Measurements from ENCODE around the gene YWHAQ.
"Not testable (repeated sequence)": the region's sequence is repeated elsewhere in the genome, so short reads cannot be mapped to it uniquely, and the experiment has no call there.

YWHAQ gene

DNA sequence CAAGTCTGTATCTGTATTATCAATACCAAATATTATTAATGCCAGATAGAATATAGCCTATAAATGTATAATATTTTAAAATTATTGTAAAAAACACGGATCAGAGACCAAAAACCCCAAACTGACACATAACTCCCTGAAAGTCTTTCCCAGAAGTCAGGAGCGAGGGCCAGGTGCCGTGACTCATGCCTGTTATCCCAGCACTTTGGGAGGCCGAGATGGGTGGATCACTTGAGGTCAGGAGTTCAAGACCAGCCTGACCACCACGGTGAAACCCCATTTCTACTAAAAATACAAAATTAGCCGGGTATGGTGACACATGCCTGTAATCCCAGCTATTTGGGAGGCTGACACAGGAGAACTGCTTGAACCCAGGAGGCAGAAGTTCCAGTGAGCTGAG is 35.5 kb downstream of the YWHAQ start:
- not testable (repeated sequence) for H3K27me3 Mint-ChIP-seq, H3K9me3 Mint-ChIP-seq, H3K4me3 Mint-ChIP-seq, H3K27ac Mint-ChIP-seq
- H3K4me1 Mint-ChIP-seq = peaks cover 74% of the 10 kb centered on the region
- peaks cover 34% of the 10 kb centered on the region for H3K36me3 Mint-ChIP-seq

DNA sequence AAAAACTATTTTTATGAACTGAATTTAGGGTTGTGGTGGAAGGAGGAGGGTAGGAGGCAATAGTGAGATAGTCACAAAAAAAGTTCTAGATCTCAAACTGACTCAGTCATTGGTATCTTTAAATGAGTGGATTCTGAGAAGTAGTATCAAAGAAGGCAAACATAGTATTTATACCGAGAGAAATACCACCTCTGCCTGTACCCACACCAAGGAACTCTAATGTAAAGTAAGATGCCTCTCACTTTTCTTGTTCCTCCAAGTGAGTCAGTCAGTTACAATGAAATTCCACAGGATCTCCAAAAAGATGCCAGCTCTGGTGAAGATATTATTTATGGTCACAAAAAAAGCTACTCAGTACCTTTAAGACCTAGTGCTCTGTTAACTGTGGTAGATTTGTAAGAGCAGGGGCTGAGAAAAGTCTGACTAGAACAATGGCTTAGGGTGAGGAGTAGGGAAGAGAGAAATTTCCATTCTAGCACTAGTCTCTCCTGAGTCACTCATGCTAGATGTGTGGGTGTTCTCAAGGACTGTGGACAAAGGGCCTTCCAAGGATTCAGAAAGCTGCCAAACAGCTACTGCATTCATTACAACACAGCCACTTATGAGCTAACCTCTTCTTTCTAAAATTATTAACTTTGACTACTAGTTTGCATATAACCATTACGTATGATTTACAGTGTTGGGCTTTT is 36.3 kb downstream of the YWHAQ start:
- Mint-ChIP-seq H3K36me3 (peaks cover 29% of the 10 kb centered on the region), H3K4me3 (peak overlapping the region; percentile 27), H3K27me3 (no peaks in the 10 kb centered on the region), H3K4me1 (peaks cover 70% of the 10 kb centered on the region), H3K27ac (peak overlapping the region; percentile 87), H3K9me3 (peaks cover 2% of the 10 kb centered on the region)

DNA sequence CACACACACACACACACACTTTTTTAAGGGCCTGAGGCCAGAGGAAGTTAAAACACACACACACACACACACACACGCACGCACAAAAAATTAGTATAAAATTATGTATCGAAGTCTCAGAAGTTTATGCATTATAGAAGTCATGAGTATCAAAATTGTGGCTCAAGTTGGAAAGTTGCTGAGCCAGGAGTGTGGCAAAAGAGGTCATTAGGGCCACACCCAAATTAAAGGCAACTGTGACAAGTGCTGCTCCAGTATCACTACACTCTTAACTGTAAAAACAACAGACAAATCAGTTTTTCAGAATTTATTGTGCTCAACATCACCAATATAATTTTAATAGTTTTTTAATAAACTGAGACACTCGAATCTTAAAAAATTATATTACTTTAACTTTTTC is 36.9 kb downstream of the YWHAQ start:
- Mint-ChIP-seq H3K36me3 (peaks cover 24% of the 10 kb centered on the region), H3K9me3 (no peaks in the 10 kb centered on the region), H3K27me3 (no peaks in the 10 kb centered on the region), H3K4me3 (peak overlapping the region; percentile 55), H3K4me1 (peaks cover 65% of the 10 kb centered on the region), H3K27ac (peak overlapping the region; percentile 84)

DNA sequence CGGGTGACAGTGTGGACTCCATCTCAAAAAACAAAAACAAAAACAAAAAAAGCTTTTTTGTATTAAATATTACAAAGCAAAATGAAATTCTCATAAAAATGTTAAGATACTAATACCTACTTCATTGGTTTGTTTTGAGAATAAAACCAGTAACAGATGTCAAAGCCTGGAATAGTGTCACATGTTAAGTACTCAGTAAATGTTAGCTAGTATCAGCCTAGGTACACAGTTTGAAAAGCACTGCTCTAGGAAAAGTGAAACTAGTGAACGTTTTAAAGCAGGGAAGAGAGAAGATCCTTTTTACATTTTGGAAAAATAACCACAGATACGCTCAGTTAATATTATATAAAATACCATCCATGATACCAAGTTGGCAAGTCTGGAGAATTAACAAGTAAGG is 38.1 kb downstream of the YWHAQ start:
- Mint-ChIP-seq H3K27ac (peak overlapping the region; percentile 94), H3K4me1 (peaks cover 58% of the 10 kb centered on the region), H3K9me3 (no peaks in the 10 kb centered on the region), H3K36me3 (peaks cover 21% of the 10 kb centered on the region), H3K27me3 (no peaks in the 10 kb centered on the region), H3K4me3 (no peak overlapping the region)

DNA sequence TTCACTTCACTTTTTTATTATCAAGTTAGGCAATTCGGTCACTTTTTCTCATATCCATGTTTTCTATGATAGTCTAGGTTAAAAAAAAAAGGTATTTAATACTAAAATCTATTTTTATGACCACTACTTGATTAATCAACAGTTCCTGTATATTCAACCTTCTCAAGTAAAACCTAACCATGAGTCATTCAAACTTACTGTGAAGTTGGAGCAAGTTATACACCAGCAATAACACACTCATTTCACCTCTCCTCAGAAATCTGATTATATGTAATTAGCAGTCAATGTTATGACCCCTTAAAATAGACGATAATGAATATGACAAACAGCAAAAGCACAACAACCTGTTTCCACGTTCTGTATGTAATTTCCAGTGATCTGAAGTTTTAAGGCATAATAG is 40.2 kb downstream of the YWHAQ start:
- peaks cover 25% of the 10 kb centered on the region for H3K36me3 Mint-ChIP-seq
- H3K27me3 Mint-ChIP-seq = no peaks in the 10 kb centered on the region
- H3K4me1 Mint-ChIP-seq = peaks cover 41% of the 10 kb centered on the region
- no peaks in the 10 kb centered on the region for H3K9me3 Mint-ChIP-seq
- H3K27ac Mint-ChIP-seq = peak overlapping the region; percentile 63
- peak overlapping the region; percentile 11 for H3K4me3 Mint-ChIP-seq

DNA sequence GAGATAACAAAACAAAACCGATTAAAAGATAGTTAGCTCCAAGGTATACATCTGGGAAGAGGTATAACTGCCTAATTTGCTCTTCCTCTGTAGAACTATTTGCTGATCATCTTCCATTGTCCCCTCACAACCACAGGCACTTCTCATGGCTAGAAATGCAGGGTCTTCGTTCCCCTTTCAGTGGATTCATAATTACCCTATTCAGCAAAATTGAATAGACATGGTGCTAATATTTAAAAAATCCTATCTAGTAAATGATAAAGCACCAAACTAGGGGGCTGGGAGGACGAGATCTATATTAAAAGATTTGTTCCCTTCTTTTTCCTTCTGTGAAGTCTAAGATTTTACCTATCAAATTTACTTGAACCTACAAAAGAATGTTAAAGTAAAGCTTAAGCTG is 44.3 kb downstream of the YWHAQ start:
- Mint-ChIP-seq H3K4me3 (no peak overlapping the region), H3K27me3 (no peaks in the 10 kb centered on the region), H3K9me3 (no peaks in the 10 kb centered on the region), H3K4me1 (peaks cover 14% of the 10 kb centered on the region), H3K27ac (no peak overlapping the region), H3K36me3 (peaks cover 22% of the 10 kb centered on the region)

DNA sequence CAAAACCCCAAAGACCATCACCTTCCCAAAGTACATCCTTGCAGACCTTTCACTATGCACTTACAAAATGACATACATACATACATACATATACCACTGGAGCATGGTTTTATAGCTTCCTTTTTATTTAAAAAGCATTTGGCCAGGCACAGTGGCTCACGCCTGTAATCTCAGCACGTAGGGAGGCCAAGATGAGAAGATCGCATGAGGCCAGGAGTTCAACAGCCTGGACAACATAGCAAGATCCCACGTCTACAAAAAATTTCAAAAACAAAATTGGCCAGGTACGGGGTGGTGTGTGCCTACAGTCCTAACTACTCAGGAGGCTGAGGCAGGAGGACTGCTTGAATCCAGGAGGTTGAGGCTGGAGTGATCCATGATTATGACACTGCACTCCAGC is 45.3 kb downstream of the YWHAQ start:
- Mint-ChIP-seq H3K4me3 (no peak overlapping the region), H3K36me3 (peaks cover 16% of the 10 kb centered on the region), H3K27ac (no peak overlapping the region), H3K27me3 (no peaks in the 10 kb centered on the region), H3K4me1 (peaks cover 5% of the 10 kb centered on the region), H3K9me3 (no peaks in the 10 kb centered on the region)

DNA sequence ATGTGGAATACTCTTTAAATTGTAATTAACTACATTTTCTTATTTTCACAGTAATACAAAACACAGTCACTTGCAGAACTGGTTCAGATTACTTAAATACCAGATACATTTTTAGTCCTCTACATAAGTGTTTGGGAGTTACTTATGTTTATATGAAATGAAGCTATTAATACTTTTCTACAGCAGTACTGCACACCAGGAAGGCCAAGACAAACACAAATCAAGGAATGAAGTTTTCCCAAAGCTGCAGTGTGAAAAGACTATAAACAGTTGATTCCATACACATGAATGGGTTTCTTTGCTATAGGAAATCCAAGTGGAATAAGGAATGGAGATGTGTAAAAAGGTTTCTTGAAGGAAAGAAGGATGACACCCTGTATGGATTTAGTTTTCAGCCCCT is 45.9 kb downstream of the YWHAQ start:
- H3K36me3 Mint-ChIP-seq = peaks cover 16% of the 10 kb centered on the region
- not testable (repeated sequence) for H3K27ac Mint-ChIP-seq

DNA sequence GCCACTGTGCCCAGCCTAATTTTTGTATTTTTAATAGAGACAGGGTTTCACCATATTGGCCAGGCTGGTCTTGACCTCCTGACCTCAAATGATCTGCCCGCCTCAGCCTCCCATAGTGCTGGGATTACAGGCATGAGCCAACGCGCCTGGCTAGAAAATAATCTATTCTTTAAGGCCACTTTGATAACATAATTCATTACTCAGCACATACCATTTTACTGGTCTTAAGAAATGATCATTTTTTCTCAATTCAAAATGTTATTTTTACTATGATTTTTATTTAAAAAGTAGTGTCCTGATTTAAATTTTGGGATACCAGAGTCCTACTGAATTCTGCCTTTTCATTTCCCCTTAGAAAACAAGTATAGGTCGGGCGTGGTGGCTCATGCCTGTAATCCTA is 48.2 kb downstream of the YWHAQ start:
- no peak overlapping the region for H3K27ac Mint-ChIP-seq
- peaks cover 13% of the 10 kb centered on the region for H3K36me3 Mint-ChIP-seq
- no peak overlapping the region for H3K4me3 Mint-ChIP-seq
- H3K9me3 Mint-ChIP-seq = no peaks in the 10 kb centered on the region
- H3K4me1 Mint-ChIP-seq = no peaks in the 10 kb centered on the region
- no peaks in the 10 kb centered on the region for H3K27me3 Mint-ChIP-seq

More for the DNA sequence above, 45.9 kb downstream of the YWHAQ start:
- not testable (repeated sequence) for H3K9me3 Mint-ChIP-seq, H3K4me3 Mint-ChIP-seq, H3K27me3 Mint-ChIP-seq, H3K4me1 Mint-ChIP-seq

DNA sequence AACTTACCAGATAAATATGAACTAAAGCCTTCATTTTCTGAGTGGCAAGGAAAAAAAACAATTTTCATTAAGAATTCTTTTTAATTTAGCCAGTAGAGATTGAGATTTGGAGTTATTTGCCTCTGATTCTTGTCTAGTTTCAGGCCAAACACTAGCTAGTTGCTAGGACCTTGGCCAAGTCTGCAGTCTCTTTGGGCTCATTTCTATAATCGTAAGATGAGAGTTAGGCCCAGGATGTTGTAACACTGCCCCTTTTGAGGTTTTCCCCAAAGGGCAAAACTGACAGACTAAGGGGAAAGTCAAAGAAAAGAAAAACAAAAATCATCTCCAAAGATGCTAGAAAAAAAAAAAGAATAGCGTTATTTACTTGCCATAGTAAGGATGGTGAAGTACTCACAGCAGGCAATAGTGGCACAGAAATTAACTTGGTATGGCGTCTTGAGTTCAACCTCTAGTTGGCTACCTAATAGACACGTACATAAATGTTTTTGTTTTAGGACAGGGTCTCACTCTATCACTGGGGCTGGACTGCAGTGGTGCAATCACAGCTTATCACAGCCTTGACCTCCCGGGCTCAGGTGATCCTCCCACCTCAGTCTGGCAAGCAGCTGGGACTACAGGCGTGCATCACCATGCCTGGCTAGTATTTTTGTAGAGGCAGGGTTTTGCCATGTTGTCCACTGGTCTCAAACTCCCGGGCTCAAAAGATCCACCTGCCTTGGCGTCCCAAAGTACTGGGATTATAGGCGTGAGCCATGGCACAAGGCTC is 52.1 kb downstream of the YWHAQ start:
- no peak overlapping the region for H3K27ac Mint-ChIP-seq
- peaks cover 6% of the 10 kb centered on the region for H3K36me3 Mint-ChIP-seq
- H3K27me3 Mint-ChIP-seq = no peaks in the 10 kb centered on the region
- H3K4me1 Mint-ChIP-seq = peaks cover 4% of the 10 kb centered on the region
- no peaks in the 10 kb centered on the region for H3K9me3 Mint-ChIP-seq
- H3K4me3 Mint-ChIP-seq = no peak overlapping the region

DNA sequence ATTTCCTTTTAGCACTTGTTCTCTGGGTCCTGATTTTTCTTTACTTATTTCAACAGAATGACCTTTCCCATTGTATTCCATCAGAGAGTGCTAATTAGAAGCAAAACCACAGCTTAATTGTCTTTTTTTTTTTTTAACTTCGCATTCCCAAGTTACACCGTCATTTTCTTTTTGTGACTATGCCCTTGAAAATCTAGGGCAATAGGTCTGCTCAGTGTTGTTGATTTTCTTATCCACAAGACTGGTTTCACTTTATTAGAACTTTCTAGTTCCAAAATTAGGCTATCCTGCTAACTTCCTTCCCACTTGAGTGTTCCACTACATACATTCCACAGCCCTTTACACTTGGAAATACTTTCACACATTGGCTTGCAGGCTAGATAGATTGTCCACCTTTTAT is 56.5 kb downstream of the YWHAQ start:
- Mint-ChIP-seq H3K4me1 (peaks cover 4% of the 10 kb centered on the region), H3K4me3 (no peak overlapping the region), H3K9me3 (no peaks in the 10 kb centered on the region), H3K36me3 (no peaks in the 10 kb centered on the region), H3K27me3 (no peaks in the 10 kb centered on the region), H3K27ac (no peak overlapping the region)

DNA sequence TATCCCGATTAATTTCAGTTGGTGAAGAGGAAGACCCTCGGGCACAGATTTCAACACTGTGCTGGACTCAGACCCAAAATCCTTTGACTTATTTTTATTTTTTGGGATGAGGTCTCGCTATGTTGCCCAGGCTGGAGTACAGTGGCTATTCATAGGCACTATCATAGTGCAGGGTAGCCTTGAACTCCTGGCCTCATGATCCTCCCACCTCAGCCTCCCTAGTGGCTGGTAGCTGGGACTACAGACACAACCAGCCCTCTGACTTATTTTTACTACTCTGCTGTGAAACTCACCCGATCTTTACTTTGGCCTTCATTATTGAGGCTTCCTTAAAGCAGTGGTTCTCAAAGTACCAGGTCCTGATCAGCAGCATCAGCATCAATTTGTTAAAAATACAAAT is 57.0 kb downstream of the YWHAQ start:
- no peak overlapping the region for H3K27ac Mint-ChIP-seq
- no peaks in the 10 kb centered on the region for H3K9me3 Mint-ChIP-seq
- H3K27me3 Mint-ChIP-seq = no peaks in the 10 kb centered on the region
- H3K36me3 Mint-ChIP-seq = no peaks in the 10 kb centered on the region
- H3K4me3 Mint-ChIP-seq = no peak overlapping the region
- H3K4me1 Mint-ChIP-seq = peaks cover 4% of the 10 kb centered on the region

DNA sequence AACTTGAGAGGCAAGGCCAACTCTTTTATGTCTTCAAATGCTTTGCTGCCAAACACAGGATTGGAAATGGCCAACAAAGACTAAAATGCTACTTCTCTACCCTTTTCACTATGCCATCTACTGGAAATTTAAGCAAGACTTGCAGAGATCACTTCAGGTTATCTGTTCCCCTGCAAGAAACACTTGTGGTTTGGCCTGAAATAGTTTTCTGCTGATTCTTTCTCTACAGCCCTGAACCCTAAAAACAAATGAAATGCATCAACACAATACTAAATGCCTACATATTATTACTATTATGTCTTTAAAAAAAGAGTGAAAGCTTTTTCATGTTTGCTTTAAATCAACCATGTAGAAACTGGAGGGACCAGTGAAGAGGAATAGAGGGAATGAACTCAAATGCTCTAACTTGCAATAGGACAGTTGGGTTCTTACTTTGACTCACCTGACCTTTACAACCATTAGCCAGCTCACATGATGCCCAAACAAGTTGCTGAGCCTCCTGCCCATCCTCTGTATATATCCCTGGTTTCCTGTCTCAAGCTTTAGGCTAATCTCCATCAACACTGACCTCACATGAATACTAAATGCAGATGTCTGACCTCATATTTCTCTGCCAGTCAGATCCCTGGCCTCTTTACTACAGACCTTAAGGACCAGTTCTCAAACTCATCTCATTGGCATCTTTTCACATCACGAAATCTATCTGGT is 57.6 kb downstream of the YWHAQ start:
- Mint-ChIP-seq H3K27ac (no peak overlapping the region), H3K27me3 (no peaks in the 10 kb centered on the region), H3K4me3 (no peak overlapping the region), H3K9me3 (no peaks in the 10 kb centered on the region), H3K4me1 (peaks cover 4% of the 10 kb centered on the region), H3K36me3 (no peaks in the 10 kb centered on the region)

DNA sequence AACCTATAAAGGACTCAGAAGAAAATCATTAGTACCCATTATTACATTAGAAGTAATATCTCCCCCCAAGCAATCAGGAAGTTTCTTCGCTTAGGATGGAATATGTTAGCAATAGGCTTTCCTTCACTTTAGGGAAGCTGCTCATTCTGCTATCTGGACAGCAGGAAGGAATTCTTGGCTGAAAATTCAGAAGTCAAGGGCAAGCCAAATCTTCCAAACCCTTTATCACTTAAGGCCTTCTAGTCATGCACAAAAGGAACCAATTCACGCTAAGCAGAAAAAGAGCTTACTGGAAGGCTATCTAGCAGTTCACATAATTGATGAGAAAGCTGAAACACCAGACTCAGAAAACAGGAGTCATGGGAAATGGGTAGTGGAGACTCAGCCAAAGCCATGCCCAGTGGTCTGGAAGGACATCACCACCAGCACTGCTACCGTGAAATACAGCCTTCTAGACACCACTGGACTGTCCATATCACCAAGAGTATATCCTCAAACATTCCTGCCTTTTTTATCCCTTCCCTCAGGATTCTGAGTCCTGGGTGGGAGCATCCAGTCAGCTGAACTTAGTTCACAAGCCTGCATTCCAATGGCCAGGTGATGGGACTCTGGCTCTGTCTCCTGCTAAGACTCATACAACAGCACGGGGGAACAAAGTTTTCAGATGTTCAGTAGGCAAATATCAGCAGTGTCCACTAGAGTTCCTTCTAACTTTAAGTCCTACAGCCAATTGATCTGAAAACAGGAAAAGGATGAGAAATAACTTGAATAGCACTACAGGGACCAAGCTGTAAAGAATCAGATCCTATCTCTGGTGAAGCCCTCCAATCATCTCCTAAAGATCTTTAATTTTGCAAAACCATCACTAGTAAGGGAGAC is 60.4 kb downstream of the YWHAQ start:
- Mint-ChIP-seq H3K27ac (no peak overlapping the region), H3K27me3 (no peaks in the 10 kb centered on the region), H3K4me3 (no peak overlapping the region), H3K9me3 (no peaks in the 10 kb centered on the region), H3K36me3 (no peaks in the 10 kb centered on the region), H3K4me1 (peaks cover 4% of the 10 kb centered on the region)

DNA sequence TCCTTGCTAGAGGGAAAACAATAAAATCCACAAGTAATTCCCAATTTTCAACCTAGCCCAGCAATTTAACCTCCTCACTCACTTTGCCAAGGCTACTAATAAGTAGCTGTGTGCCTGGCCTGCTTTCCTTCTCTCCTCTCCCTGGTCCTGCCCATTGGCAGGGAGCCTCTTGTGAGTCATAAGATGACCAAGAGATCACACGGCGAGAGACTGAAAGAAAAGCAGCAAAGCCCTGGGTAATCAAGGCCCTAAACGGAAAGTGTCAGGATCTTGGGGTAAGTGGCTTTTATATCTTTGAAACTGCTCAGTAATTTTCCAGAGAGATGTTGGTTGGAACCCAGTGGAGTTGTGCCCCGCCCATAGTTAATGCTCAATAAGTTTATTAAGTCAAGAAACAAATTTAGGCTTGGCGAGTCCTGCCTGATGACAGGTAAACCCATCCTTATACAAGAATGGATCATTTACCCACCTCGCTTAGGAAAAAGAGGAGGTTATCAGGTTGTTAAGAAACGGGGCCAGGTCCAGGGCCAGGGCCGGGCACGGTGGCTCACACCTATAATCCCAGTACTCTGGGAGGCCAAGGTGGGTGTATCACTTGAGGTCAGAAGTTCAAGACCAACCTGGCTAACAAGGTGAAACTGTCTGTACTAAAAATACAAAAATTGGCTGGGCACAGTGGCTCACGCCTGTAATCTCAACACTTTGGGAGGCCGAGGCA is 65.2 kb downstream of the YWHAQ start:
- Mint-ChIP-seq H3K4me1 (no peaks in the 10 kb centered on the region), H3K27ac (no peak overlapping the region), H3K4me3 (no peak overlapping the region), H3K27me3 (no peaks in the 10 kb centered on the region), H3K9me3 (no peaks in the 10 kb centered on the region), H3K36me3 (no peaks in the 10 kb centered on the region)

Measured in activated naive CD4-positive, alpha-beta T cell treated with anti-CD3 and anti-CD28 coated beads, Interleukin-2, amount 50 U/mL, for 24 hours (primary cell).